Ovary (tissue), 1 donor: Measurements from ENCODE around the gene STPG3.

Experiments
- EP300 ChIP-seq: sonication (generic); formaldehyde crosslinking; IDR thresholded peaks from one replicate; pipeline ENCODE4 v1.6.1; 2017; ENCODE audit warnings: antibody characterized with exemption
- POLR2A ChIP-seq: fragments of 450-650 bp; IDR thresholded peaks from one replicate; pipeline ENCODE4 v1.6.1; 2017; ENCODE audit warnings: antibody characterized with exemption, mild to moderate bottlenecking, moderate library complexity

DNA sequence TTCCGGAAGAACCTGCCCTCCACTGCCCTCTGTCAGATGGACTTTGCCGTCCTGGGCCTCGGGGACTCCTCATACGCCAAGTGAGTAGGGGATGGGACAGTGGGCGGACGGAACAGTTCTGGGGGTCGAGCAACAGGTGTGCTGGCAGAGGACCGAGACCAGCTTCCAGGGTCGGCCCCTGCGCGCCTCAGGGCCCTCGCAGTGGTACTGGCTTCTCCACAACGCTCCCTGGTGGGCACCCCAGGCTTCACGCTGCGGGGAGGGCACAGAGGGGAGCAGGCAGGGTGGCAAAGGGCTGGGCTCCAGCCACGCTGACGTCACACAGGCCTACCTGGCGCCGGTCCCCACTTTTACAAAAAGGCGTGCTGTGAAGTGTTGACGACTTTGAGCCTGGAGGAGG lies 38.6 kb upstream of the STPG3 start:
- TF ChIP-seq EP300 (no peak), POLR2A (no peak)
